Testis (tissue), 5 donors: ENCODE data around the gene FSHB. TPM values are rescaled to one million over a fixed set of nuclear protein-coding genes. Genes with fewer than 3 reads are reported as not detected.
"Not testable (repeated sequence)": the region's sequence is repeated elsewhere in the genome, so short reads cannot be mapped to it uniquely, and the experiment has no call there.

Source experiments
- DNase-seq: peaks from one replicate; pipeline ENCODE4 v3.0.0-alpha.2; 2019
- H3K27ac ChIP-seq, 2 donors: fragments of 200-600 bp; sonication (generic); one replicate each; pipeline ENCODE4 v1.5.1; 2019
- H3K27me3 ChIP-seq: fragments of 200-600 bp; sonication (generic); one replicate; pipeline ENCODE4 v1.5.1; 2019
- H3K36me3 ChIP-seq: fragments of 200-600 bp; sonication (generic); one replicate; pipeline ENCODE4 v1.5.1; 2017; ENCODE audit warnings: low read depth; ENCODE audit errors: missing control alignments
- H3K4me1 ChIP-seq: fragments of 200-600 bp; sonication (generic); one replicate; pipeline ENCODE4 v1.5.1; 2019
- H3K4me3 ChIP-seq, 2 donors: fragments of 200-600 bp; sonication (generic); one replicate each; pipeline ENCODE4 v1.5.1; 2017 to 2019
- H3K9me3 ChIP-seq: fragments of 200-600 bp; sonication (generic); one replicate; pipeline ENCODE4 v1.5.1; 2017
- POLR2A ChIP-seq: fragments of 450-650 bp; IDR thresholded peaks from one replicate; pipeline ENCODE4 v1.6.1; 2017; ENCODE audit warnings: antibody characterized with exemption, mild to moderate bottlenecking, moderate library complexity
- WGBS, 2 donors: methylation state at CpG; one replicate each; pipeline ENCODE4 v1.1.5; 2018; 5-methylcytosine and 5-hydroxymethylcytosine counted together
- intact Hi-C: fragments of 100-400 bp; cut with DNase I; formaldehyde crosslinking; loops from one replicate; pipeline ENCODE4 v1.15.1; 2023; ENCODE audit warnings: low total_unique reads
- long read RNA-seq, 2 donors: transcript quantifications; one replicate each; lab custom pipeline, GENCODE V29; 2026
- polyA plus RNA-seq: library from polyadenylated mRNA; stranded (reverse); fragments of 350-450 nt; fragmentation: Illumina TruSeq; extraction: RNeasy Lipid Tissue Mini Kit (QIAGEN cat#74804); gene quantifications from one replicate; pipeline ENCODE4 v1.2.3, GENCODE V29; 2014; ENCODE audit warnings: low read depth, low replicate concordance; ENCODE audit not compliant: insufficient read depth
- total RNA-seq, 2 donors: library from RNA; depleted of rRNA; stranded (reverse); fragments of >200 nt; gene quantifications; one replicate each; pipeline ENCODE4 v1.2.3, GENCODE V29; 2016
- TF ChIP-seq, protein P1 (sequence below), 3 experiments: fragments of 450-650 bp in 2 of 3; fragments of 200-600 bp in 1 of 3; sonication (generic) in 1 of 3; IDR thresholded peaks; one replicate each; pipeline ENCODE4 v1.5.1; 2016 to 2019; ENCODE audit warnings: antibody characterized with exemption in 3 of 3, mild to moderate bottlenecking in 2 of 3, moderate library complexity in 1 of 3

FSHB gene
- total RNA-seq (not detected), polyA plus RNA-seq (not detected)
- long read RNA-seq, donor 1 = 0 reads
- long read RNA-seq, donor 2 = 0 reads

DNA sequence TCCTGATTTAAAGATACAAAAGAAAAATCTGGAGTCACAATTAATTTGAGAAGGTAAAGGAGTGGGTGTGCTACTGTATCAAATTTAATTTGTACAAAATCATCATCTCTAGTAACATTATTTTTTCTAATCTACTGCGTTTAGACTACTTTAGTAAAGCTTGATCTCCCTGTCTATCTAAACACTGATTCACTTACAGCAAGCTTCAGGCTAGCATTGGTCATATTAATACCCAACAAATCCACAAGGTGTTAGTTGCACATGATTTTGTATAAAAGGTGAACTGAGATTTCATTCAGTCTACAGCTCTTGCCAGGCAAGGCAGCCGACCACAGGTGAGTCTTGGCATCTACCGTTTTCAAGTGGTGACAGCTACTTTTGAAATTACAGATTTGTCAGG, at the start of gene FSHB:
FSHB (plus strand) TSS at position 301 of the 400 bp plus-strand sequence. CDS start 889 bp downstream, outside the sequence.
- TF ChIP-seq, protein P1, sequence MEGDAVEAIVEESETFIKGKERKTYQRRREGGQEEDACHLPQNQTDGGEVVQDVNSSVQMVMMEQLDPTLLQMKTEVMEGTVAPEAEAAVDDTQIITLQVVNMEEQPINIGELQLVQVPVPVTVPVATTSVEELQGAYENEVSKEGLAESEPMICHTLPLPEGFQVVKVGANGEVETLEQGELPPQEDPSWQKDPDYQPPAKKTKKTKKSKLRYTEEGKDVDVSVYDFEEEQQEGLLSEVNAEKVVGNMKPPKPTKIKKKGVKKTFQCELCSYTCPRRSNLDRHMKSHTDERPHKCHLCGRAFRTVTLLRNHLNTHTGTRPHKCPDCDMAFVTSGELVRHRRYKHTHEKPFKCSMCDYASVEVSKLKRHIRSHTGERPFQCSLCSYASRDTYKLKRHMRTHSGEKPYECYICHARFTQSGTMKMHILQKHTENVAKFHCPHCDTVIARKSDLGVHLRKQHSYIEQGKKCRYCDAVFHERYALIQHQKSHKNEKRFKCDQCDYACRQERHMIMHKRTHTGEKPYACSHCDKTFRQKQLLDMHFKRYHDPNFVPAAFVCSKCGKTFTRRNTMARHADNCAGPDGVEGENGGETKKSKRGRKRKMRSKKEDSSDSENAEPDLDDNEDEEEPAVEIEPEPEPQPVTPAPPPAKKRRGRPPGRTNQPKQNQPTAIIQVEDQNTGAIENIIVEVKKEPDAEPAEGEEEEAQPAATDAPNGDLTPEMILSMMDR (IDR thresholded peaks at IDR 0.05) = no peak
- TF ChIP-seq POLR2A = no peak
- WGBS, 2 donors = 82 to 86% methylated on average over 3 of the region's 3 CpGs
- H3K4me3 ChIP-seq = no peak within 1 kb of the TSS
- no peaks in the 10 kb centered on the region for H3K9me3 ChIP-seq
- no peaks in the 10 kb centered on the region for H3K27me3 ChIP-seq
- intact Hi-C loops = no loop called here
- no peaks in the 10 kb centered on the region for H3K4me1 ChIP-seq
- H3K36me3 ChIP-seq = no peaks in the 10 kb centered on the region
- no peak within 1 kb of the TSS for H3K27ac ChIP-seq
- DNase-seq = no peak

DNA sequence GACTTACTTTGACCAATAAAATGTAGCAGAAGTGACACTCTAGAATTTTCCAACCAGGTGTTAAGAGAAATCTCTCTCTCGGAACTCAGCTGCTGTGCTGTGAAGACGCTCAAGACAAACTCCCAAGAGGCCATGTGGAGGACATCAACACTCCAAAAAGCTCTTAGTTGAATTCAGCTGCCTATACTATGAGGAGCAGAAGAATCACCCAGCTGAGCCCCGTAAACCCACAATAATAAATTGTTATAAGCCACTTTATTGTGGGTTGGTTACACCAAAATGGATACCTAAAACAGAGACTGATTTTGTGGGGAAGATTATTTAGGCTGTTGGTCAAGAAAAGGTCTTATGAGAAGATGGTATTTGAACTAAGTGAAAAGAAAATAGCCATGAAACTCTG, 44.1 kb upstream of the FSHB start:
- DNase-seq = no peak
- H3K27ac ChIP-seq = no peak overlapping the region
- 79 to 98% methylated on average over 3 of the region's 3 CpGs for WGBS, 2 donors
- no peaks in the 10 kb centered on the region for H3K36me3 ChIP-seq
- H3K27me3 ChIP-seq = no peaks in the 10 kb centered on the region
- no peaks in the 10 kb centered on the region for H3K9me3 ChIP-seq
- H3K4me3 ChIP-seq = no peak overlapping the region
- no peaks in the 10 kb centered on the region for H3K4me1 ChIP-seq
- intact Hi-C loops = no loop called here
- TF ChIP-seq POLR2A = no peak

DNA sequence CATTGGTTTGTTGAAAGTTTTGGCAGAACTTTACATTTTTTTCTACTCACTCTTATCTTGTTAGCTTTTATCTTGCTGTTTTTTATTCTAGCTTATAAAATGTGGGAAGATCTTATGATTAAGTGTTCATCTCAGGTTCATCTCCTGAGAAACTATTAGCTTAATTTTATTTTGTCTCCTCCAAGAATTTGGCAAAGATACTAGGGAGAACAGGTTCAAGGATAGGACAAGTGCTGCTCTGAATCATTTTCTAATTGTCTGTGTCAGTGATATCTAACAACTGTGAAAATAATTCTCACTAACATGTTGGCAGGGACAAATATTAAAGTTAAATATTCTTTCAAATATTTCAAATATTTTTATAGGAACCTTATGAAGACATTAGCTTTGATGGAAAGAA, 38.2 kb upstream of the FSHB start:
- TF ChIP-seq POLR2A = no peak
- no peaks in the 10 kb centered on the region for H3K4me1 ChIP-seq
- H3K9me3 ChIP-seq = no peaks in the 10 kb centered on the region
- DNase-seq = no peak
- no peak overlapping the region for H3K4me3 ChIP-seq
- no peaks in the 10 kb centered on the region for H3K27me3 ChIP-seq
- intact Hi-C loops = loop anchor here (10.0 kb wide), 1 partner anchor 58 kb away; no protein-coding TSS in a partner anchor
- H3K36me3 ChIP-seq = no peaks in the 10 kb centered on the region
- no peak overlapping the region for H3K27ac ChIP-seq

DNA sequence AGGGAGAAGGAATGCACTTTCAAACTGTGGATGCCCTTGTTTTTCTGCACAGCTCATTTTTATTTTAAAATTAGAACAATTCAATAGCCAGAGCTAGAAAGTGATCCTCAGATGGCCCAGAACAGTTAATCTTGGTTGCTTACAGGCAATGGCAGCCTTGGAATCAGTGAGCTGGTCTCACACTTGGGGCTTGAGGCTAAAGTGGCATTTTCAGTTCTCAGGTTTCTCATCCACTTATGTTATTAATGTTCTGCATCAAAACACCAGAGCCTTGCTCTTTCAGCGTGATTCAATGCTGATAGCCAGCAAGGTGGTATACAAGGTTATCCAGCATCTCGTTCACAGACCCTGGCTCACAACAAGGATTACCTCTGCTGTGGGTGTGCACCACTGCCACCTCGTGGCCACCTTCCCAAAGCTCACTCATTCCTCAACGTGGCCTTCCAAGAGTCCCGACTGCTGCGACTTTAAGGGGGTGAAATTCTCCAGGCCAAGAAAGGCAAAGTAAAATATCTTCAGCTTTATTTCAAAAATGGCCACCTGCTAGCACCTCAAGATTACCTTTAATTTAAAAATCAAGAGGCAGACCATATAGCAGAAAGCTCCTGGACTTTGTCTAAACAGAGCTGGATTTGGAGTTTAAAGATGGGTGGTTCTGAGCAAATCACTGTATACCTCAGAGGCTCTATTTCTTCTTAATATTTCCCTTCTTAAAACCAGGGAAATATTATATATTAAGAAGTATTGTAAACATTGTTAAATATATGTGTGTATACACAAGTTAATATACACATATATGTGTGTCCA, 34.2 kb upstream of the FSHB start:
- no peak overlapping the region for H3K4me3 ChIP-seq
- no peak overlapping the region for H3K27ac ChIP-seq
- WGBS, 2 donors = 27 to 28% methylated on average over 6 of the region's 6 CpGs
- no peaks in the 10 kb centered on the region for H3K27me3 ChIP-seq
- intact Hi-C loops = loop anchor here (10.0 kb wide), 1 partner anchor 62 kb away; no protein-coding TSS in a partner anchor
- H3K9me3 ChIP-seq = no peaks in the 10 kb centered on the region
- peak; percentile 81 for DNase-seq
- H3K4me1 ChIP-seq = no peaks in the 10 kb centered on the region
- TF ChIP-seq, protein P1 (IDR thresholded peaks at IDR 0.05) = peak; percentile 72 to 80 (median 75)
- no peak for TF ChIP-seq POLR2A
- no peaks in the 10 kb centered on the region for H3K36me3 ChIP-seq

DNA sequence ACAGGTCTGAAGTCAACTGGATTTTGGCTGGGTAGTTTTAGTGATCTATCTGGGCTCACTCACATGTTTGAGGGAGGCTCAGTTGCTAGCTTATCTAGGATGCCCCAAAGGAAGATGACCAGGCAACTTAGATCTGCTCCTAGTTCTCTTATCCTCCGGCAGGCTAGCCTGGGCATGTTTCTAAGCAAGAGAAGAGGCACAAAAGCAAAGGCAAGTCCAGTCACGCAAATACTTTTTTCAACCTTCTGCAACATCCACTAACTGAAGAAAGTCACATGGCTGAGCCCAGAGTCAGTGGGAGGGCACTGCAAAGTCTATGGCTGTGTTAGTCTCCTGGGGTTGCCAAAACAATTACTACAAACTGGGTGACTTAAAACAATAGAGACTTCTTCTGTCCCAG, 32.9 kb upstream of the FSHB start:
- Histone ChIP-seq H3K9me3 (no peaks in the 10 kb centered on the region), H3K4me1 (no peaks in the 10 kb centered on the region), H3K4me3 (no peak overlapping the region), H3K36me3 (no peaks in the 10 kb centered on the region), H3K27ac (no peak overlapping the region), H3K27me3 (no peaks in the 10 kb centered on the region)
- intact Hi-C loops = loop anchor here (10.0 kb wide), 1 partner anchor 63 kb away; no protein-coding TSS in a partner anchor
- no peak for DNase-seq
- WGBS, 2 donors = 86 to 95% methylated on average over 2 of the region's 2 CpGs
- TF ChIP-seq, protein P1 (IDR thresholded peaks at IDR 0.05) = no peak
- no peak for TF ChIP-seq POLR2A

DNA sequence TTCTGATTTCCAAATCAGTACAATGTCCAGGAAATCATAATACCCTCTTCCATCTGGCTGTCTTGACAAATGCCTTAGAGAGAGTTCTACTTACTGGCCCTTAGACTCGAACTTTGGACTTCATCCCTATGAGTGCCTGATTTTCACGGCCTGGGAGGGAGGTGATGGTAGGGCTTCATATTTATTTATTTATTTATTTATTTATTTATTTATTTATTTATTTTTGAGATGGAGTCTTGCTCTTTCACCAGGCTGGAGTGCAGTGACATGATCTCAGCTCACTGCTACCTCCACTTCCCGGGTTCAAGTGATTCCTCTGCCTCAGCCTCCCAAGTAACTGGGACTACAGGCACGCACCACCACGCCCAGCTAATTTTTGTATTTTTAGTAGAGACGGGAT, 27.8 kb upstream of the FSHB start:
- intact Hi-C loops, H3K4me1 ChIP-seq, H3K36me3 ChIP-seq, H3K27ac ChIP-seq, H3K4me3 ChIP-seq, H3K9me3 ChIP-seq, H3K27me3 ChIP-seq, DNase-seq: not testable (repeated sequence)
- 94 to 95% methylated on average over 6 of the region's 6 CpGs for WGBS, 2 donors
